Putamen (tissue), 1 donor: ENCODE measurements around the gene CTBP1.

Experiments used
- DNase-seq: peaks from one replicate; pipeline ENCODE4 v3.0.0-alpha.2; 2016; ENCODE audit warnings: low spot score

Gene CTBP1

GRCh38 chr4:1210971-1211370, 38.0 kb downstream of the CTBP1 start:
- DNase-seq: no peak

GRCh38 chr4:1210241-1210841, 38.6 kb downstream of the CTBP1 start:
- DNase-seq: no peak

GRCh38 chr4:1209821-1210220, 39.1 kb downstream of the CTBP1 start:
- peak; percentile 64 for DNase-seq

- DNase-seq: no peak
Measured at GRCh38 chr4:1208970-1209704, 39.8 kb downstream of the CTBP1 start.

- DNase-seq: peak; percentile 39
Measured at GRCh38 chr4:1208266-1208961, 40.5 kb downstream of the CTBP1 start.

- DNase-seq: peak; percentile 80
Measured at GRCh38 chr4:1207603-1208265, 41.2 kb downstream of the CTBP1 start.

GRCh38 chr4:1207157-1207470, 41.8 kb downstream of the CTBP1 start:
- DNase-seq: no peak

- DNase-seq: no peak
Measured at GRCh38 chr4:1206299-1207156, 42.4 kb downstream of the CTBP1 start.

GRCh38 chr4:1205586-1206298, 43.2 kb downstream of the CTBP1 start:
- DNase-seq: no peak

- no peak for DNase-seq
Measured at GRCh38 chr4:1204828-1205585, 43.9 kb downstream of the CTBP1 start.

GRCh38 chr4:1204286-1204827, 44.6 kb downstream of the CTBP1 start:
- DNase-seq: no peak

- DNase-seq: no peak
Measured at GRCh38 chr4:1203026-1203616, 45.8 kb downstream of the CTBP1 start.

- DNase-seq: no peak
Measured at GRCh38 chr4:1202526-1203011, 46.4 kb downstream of the CTBP1 start.

- no peak for DNase-seq
Measured at GRCh38 chr4:1201851-1202525, 46.9 kb downstream of the CTBP1 start.

GRCh38 chr4:1200425-1201035, 48.4 kb downstream of the CTBP1 start:
- DNase-seq: no peak

- DNase-seq: no peak
Measured at GRCh38 chr4:1199556-1200331, 49.2 kb downstream of the CTBP1 start.

- no peak for DNase-seq
Measured at GRCh38 chr4:1198098-1198844, 50.7 kb downstream of the CTBP1 start.
